GM23338 (cell line): ENCODE results near the gene LTBR. TPM values are rescaled to one million over a fixed set of nuclear protein-coding genes. Genes with fewer than 3 reads are reported as not detected.
A peak's percentile ranks its signal among the peaks of the same experiment; 100 is the strongest.

Source experiments
- ATAC-seq: fragments of 200-7000 bp; cut with Tn5 transposase; 3 replicates; pipeline ENCODE4 v1.9.1; 2020
- DNase-seq: peaks from one replicate; pipeline ENCODE4 v3.0.0-alpha.2; 2015; ENCODE audit warnings: low spot score
- H2AFZ ChIP-seq: fragments of 200-600 bp; sonication (generic); 2 replicates; pipeline ENCODE4 v1.8.0; 2016; ENCODE audit warnings: antibody characterized with exemption, mild to moderate bottlenecking, moderate library complexity
- H3F3A ChIP-seq: fragments of 200-600 bp; sonication (generic); replicated peaks from 2 replicates; pipeline ENCODE4 v1.8.0; 2017; ENCODE audit warnings: antibody characterized with exemption, mixed run types, low read depth
- H3K27ac ChIP-seq: fragments of 200-600 bp; sonication (generic); 2 replicates; pipeline ENCODE4 v1.6.1; 2016; ENCODE audit warnings: low read depth
- H3K27me3 ChIP-seq: fragments of 200-600 bp; sonication (generic); 2 replicates; pipeline ENCODE4 v1.8.0; 2016; ENCODE audit warnings: mild to moderate bottlenecking, mixed run types, moderate library complexity; ENCODE audit not compliant: insufficient read depth
- H3K36me3 ChIP-seq: fragments of 200-600 bp; sonication (generic); 2 replicates; pipeline ENCODE4 v1.8.0; 2016; ENCODE audit warnings: mild to moderate bottlenecking; ENCODE audit not compliant: insufficient read depth
- H3K4me1 ChIP-seq: fragments of 200-600 bp; sonication (generic); 2 replicates; pipeline ENCODE4 v1.8.0; 2016; ENCODE audit warnings: mild to moderate bottlenecking, moderate library complexity; ENCODE audit not compliant: insufficient read depth
- H3K4me2 ChIP-seq: fragments of 200-600 bp; sonication (generic); 2 replicates; pipeline ENCODE4 v1.7.1; 2017; ENCODE audit warnings: mixed run types
- H3K4me3 ChIP-seq: fragments of 200-600 bp; sonication (generic); 2 replicates; pipeline ENCODE4 v1.6.1; 2016; ENCODE audit warnings: mixed run types
- H3K79me2 ChIP-seq: fragments of 200-600 bp; sonication (generic); replicated peaks from 2 replicates; pipeline ENCODE4 v1.8.0; 2017; ENCODE audit warnings: mild to moderate bottlenecking; ENCODE audit not compliant: insufficient read depth
- H3K9me2 ChIP-seq: fragments of 200-600 bp; sonication (generic); 2 replicates; pipeline ENCODE4 v1.8.0; 2017; ENCODE audit not compliant: insufficient read depth
- H4K20me1 ChIP-seq: fragments of 200-600 bp; sonication (generic); replicated peaks from 2 replicates; pipeline ENCODE4 v1.8.0; 2017; ENCODE audit warnings: mild to moderate bottlenecking; ENCODE audit not compliant: insufficient read depth
- H3K27ac Mint-ChIP-seq: 2 replicates; pipeline ENCODE4 v1.8.0; 2020; ENCODE audit warnings: inconsistent platforms, mild to moderate bottlenecking, moderate library complexity, mixed read lengths
- H3K27me3 Mint-ChIP-seq: 3 replicates; pipeline ENCODE4 v1.8.0; 2022; ENCODE audit warnings: low read depth, mild to moderate bottlenecking, moderate library complexity, mixed read lengths, inconsistent platforms; ENCODE audit not compliant: insufficient read depth, poor library complexity
- H3K36me3 Mint-ChIP-seq: 3 replicates; pipeline ENCODE4 v1.8.0; 2021; ENCODE audit warnings: low read depth, mild to moderate bottlenecking, inconsistent platforms, moderate library complexity, mixed read lengths
- H3K4me1 Mint-ChIP-seq: 3 replicates; pipeline ENCODE4 v1.8.0; 2020; ENCODE audit warnings: mild to moderate bottlenecking, inconsistent platforms, mixed read lengths
- H3K4me3 Mint-ChIP-seq: 3 replicates; pipeline ENCODE4 v1.8.0; 2021; ENCODE audit warnings: moderate library complexity, mild to moderate bottlenecking, inconsistent platforms, mixed read lengths
- H3K9me3 Mint-ChIP-seq: 3 replicates; pipeline ENCODE4 v1.8.0; 2020; ENCODE audit warnings: moderate library complexity, mild to moderate bottlenecking, inconsistent platforms, mixed read lengths
- CREB1 ChIP-seq: fragments of 250-450 bp; sonication (Bioruptor Pico); IDR thresholded peaks from 2 replicates; pipeline ENCODE4 v1.5.0; 2020; ENCODE audit warnings: low read depth, mild to moderate bottlenecking, moderate library complexity
- EZH2 ChIP-seq: fragments of 200-600 bp; sonication (generic); IDR thresholded peaks from one replicate; pipeline ENCODE4 v1.8.0; 2017; ENCODE audit warnings: antibody characterized with exemption, mild to moderate bottlenecking, low read depth; ENCODE audit not compliant: unreplicated experiment
- EZH2phosphoT487 ChIP-seq: fragments of 200-600 bp; sonication (generic); IDR thresholded peaks from one replicate; pipeline ENCODE4 v1.8.1; 2018; ENCODE audit warnings: antibody characterized with exemption; ENCODE audit not compliant: unreplicated experiment
- NANOG ChIP-seq: IDR thresholded peaks from 2 replicates; pipeline ENCODE4 v1.6.1; 2016; ENCODE audit warnings: antibody characterized with exemption, borderline replicate concordance
- POLR2AphosphoS5 ChIP-seq: IDR thresholded peaks from 2 replicates; pipeline ENCODE4 v1.6.1; 2016; ENCODE audit warnings: antibody characterized with exemption, low read depth
- STAT1 ChIP-seq: IDR thresholded peaks from one replicate; pipeline ENCODE4 v1.6.1; 2016; ENCODE audit warnings: antibody characterized with exemption; ENCODE audit not compliant: unreplicated experiment
- ZNF114 ChIP-seq: fragments of 250-450 bp; sonication (Bioruptor Pico); IDR thresholded peaks from 2 replicates; pipeline ENCODE4 v1.5.0; 2020; ENCODE audit warnings: mild to moderate bottlenecking, moderate library complexity
- polyA plus RNA-seq: library from polyadenylated mRNA; unstranded; fragments of >200 nt; fragmentation: Nextera tagmentation; extraction: Ambion mirVana; gene quantifications from 2 replicates; pipeline ENCODE4 v1.2.1, GENCODE V29; 2016
- total RNA-seq: library from RNA; depleted of rRNA; stranded (reverse); fragments of >200 nt; shearing (Covaris generic); gene quantifications from 2 replicates; pipeline ENCODE4 v1.2.3, GENCODE V29; 2014
- TF ChIP-seq, protein P1 (sequence below): IDR thresholded peaks from one replicate; pipeline ENCODE4 v1.6.1; 2018; ENCODE audit warnings: antibody characterized with exemption; ENCODE audit not compliant: unreplicated experiment
- TF ChIP-seq, protein P2 (sequence below), 2 experiments: fragments of 200-600 bp in 1 of 2; sonication (generic) in 1 of 2; conservative IDR thresholded peaks; 2 replicates each; pipeline versions ENCODE4 v1.5.1 to v1.6.1; 2016 to 2017; ENCODE audit warnings: antibody characterized with exemption in 2 of 2, low read depth in 2 of 2, mild to moderate bottlenecking in 2 of 2, moderate library complexity in 1 of 2
- TF ChIP-seq, protein P3 (sequence below): fragments of 250-450 bp; sonication (Bioruptor Pico); IDR thresholded peaks from 2 replicates; pipeline ENCODE4 v1.5.0; 2020; ENCODE audit warnings: mild to moderate bottlenecking, moderate library complexity

Gene LTBR
- total and polyA plus RNA-seq, 2 experiments from 2014 or later, result 6.1 to 6.8 TPM

DNA sequence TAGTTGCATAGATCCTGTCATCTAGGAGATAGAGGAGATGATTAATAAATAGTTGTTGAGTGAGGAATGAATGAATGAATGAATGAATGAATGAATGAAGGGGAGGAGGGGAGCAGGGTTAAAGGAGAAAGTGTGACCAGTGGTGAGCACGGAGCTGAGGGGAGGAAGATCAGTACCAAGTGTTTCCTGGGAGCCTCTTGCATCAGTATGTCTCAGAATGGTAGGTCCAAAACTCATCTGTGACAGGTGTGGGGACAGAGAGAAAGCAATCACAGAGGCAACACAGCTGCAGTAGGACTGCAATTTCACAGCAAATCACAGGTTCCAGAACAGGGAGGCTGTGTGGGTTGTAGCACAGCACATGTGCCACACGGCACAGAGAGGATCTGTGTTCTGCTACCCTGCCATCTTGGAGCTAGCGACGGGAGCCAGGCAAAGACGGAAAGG, 27.6 kb upstream of the LTBR start:
- no peak for DNase-seq
- H3K27me3 Mint-ChIP-seq, result peaks cover 12% of the 10 kb centered on the region
- peaks cover 11% of the 10 kb centered on the region; the same call in 1 of the 2 replicates for H3F3A ChIP-seq
- no peak for ATAC-seq
- H3K79me2 ChIP-seq, result 0 out of 2 replicates have a peak, but pooled peaks cover 2% of the 10 kb centered on the region
- no peak overlapping the region for H3K4me2 ChIP-seq
- H3K4me1 ChIP-seq, result peaks cover 7% of the 10 kb centered on the region; the same call in 1 of the 2 replicates
- no peaks in the 10 kb centered on the region for H3K9me2 ChIP-seq
- peaks cover 74% of the 10 kb centered on the region for H3K36me3 Mint-ChIP-seq
- H3K27ac Mint-ChIP-seq, result peak overlapping the region; percentile 20; the same call in 1 of the 2 replicates
- peaks cover 20% of the 10 kb centered on the region for H3K4me1 Mint-ChIP-seq
- H3K4me3 Mint-ChIP-seq, result no peak overlapping the region
- no peaks in the 10 kb centered on the region for H3K27me3 ChIP-seq
- H3K36me3 ChIP-seq, result peaks cover 8% of the 10 kb centered on the region
- no peak overlapping the region for H3K4me3 ChIP-seq
- H2AFZ ChIP-seq, result no peak overlapping the region
- H4K20me1 ChIP-seq, result no peaks in the 10 kb centered on the region; the same call in 1 of the 2 replicates
- TF ChIP-seq EZH2phosphoT487, result no peak
- TF ChIP-seq NANOG, result no peak
- no peak for TF ChIP-seq STAT1
- TF ChIP-seq, protein P1, sequence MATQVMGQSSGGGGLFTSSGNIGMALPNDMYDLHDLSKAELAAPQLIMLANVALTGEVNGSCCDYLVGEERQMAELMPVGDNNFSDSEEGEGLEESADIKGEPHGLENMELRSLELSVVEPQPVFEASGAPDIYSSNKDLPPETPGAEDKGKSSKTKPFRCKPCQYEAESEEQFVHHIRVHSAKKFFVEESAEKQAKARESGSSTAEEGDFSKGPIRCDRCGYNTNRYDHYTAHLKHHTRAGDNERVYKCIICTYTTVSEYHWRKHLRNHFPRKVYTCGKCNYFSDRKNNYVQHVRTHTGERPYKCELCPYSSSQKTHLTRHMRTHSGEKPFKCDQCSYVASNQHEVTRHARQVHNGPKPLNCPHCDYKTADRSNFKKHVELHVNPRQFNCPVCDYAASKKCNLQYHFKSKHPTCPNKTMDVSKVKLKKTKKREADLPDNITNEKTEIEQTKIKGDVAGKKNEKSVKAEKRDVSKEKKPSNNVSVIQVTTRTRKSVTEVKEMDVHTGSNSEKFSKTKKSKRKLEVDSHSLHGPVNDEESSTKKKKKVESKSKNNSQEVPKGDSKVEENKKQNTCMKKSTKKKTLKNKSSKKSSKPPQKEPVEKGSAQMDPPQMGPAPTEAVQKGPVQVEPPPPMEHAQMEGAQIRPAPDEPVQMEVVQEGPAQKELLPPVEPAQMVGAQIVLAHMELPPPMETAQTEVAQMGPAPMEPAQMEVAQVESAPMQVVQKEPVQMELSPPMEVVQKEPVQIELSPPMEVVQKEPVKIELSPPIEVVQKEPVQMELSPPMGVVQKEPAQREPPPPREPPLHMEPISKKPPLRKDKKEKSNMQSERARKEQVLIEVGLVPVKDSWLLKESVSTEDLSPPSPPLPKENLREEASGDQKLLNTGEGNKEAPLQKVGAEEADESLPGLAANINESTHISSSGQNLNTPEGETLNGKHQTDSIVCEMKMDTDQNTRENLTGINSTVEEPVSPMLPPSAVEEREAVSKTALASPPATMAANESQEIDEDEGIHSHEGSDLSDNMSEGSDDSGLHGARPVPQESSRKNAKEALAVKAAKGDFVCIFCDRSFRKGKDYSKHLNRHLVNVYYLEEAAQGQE, result no peak
- no peak for TF ChIP-seq ZNF114 (CRISPR knock-in tag)
- no peak for TF ChIP-seq EZH2
- TF ChIP-seq, protein P2, sequence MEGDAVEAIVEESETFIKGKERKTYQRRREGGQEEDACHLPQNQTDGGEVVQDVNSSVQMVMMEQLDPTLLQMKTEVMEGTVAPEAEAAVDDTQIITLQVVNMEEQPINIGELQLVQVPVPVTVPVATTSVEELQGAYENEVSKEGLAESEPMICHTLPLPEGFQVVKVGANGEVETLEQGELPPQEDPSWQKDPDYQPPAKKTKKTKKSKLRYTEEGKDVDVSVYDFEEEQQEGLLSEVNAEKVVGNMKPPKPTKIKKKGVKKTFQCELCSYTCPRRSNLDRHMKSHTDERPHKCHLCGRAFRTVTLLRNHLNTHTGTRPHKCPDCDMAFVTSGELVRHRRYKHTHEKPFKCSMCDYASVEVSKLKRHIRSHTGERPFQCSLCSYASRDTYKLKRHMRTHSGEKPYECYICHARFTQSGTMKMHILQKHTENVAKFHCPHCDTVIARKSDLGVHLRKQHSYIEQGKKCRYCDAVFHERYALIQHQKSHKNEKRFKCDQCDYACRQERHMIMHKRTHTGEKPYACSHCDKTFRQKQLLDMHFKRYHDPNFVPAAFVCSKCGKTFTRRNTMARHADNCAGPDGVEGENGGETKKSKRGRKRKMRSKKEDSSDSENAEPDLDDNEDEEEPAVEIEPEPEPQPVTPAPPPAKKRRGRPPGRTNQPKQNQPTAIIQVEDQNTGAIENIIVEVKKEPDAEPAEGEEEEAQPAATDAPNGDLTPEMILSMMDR (conservative IDR thresholded peaks at IDR 0.05; ENCODE audit: low read depth in 2 of 2), result no peak
- no peaks in the 10 kb centered on the region for H3K9me3 Mint-ChIP-seq
- peak overlapping the region; percentile 63; the same call in 1 of the 2 replicates for H3K27ac ChIP-seq

DNA sequence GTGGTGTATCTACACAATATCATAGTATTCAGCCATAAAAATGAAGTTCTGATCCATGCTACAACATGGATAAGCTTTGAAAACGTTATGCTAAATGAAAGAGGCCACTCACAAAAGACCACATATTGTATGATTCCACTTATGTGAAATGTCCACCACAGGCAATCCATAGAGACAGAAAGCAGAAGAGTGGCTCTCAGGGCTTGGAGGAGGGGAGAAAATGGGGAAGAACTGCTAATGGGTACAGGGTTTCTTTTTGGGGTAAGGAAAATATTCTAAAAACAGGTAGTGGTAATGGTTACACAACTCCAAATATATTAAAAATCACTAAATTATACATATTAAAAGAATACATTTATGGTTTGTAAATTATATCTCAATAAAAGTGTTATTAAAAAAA, 25.1 kb upstream of the LTBR start:
- Histone ChIP-seq H3K4me3 (no peak overlapping the region), H2AFZ (no peak overlapping the region), H3K27ac (no peak overlapping the region), H3K4me2 (no peak overlapping the region), H3K36me3 (peaks cover 8% of the 10 kb centered on the region), H4K20me1 (no peaks in the 10 kb centered on the region; the same call in 1 of the 2 replicates), H3K9me2 (no peaks in the 10 kb centered on the region), H3K4me1 (peaks cover 7% of the 10 kb centered on the region; the same call in 1 of the 2 replicates), H3K79me2 (0 out of 2 replicates have a peak, but pooled peaks cover 5% of the 10 kb centered on the region), H3F3A (peaks cover 13% of the 10 kb centered on the region; the same call in 1 of the 2 replicates), H3K27me3 (no peaks in the 10 kb centered on the region)
- Mint-ChIP-seq H3K4me1 (peaks cover 21% of the 10 kb centered on the region), H3K27ac (no peak overlapping the region), H3K36me3 (peaks cover 69% of the 10 kb centered on the region), H3K9me3 (no peaks in the 10 kb centered on the region), H3K4me3 (no peak overlapping the region), H3K27me3 (peaks cover 11% of the 10 kb centered on the region)
- TF ChIP-seq CREB1 (CRISPR knock-in tag) (no peak), POLR2AphosphoS5 (no peak)
- TF ChIP-seq, protein P3, sequence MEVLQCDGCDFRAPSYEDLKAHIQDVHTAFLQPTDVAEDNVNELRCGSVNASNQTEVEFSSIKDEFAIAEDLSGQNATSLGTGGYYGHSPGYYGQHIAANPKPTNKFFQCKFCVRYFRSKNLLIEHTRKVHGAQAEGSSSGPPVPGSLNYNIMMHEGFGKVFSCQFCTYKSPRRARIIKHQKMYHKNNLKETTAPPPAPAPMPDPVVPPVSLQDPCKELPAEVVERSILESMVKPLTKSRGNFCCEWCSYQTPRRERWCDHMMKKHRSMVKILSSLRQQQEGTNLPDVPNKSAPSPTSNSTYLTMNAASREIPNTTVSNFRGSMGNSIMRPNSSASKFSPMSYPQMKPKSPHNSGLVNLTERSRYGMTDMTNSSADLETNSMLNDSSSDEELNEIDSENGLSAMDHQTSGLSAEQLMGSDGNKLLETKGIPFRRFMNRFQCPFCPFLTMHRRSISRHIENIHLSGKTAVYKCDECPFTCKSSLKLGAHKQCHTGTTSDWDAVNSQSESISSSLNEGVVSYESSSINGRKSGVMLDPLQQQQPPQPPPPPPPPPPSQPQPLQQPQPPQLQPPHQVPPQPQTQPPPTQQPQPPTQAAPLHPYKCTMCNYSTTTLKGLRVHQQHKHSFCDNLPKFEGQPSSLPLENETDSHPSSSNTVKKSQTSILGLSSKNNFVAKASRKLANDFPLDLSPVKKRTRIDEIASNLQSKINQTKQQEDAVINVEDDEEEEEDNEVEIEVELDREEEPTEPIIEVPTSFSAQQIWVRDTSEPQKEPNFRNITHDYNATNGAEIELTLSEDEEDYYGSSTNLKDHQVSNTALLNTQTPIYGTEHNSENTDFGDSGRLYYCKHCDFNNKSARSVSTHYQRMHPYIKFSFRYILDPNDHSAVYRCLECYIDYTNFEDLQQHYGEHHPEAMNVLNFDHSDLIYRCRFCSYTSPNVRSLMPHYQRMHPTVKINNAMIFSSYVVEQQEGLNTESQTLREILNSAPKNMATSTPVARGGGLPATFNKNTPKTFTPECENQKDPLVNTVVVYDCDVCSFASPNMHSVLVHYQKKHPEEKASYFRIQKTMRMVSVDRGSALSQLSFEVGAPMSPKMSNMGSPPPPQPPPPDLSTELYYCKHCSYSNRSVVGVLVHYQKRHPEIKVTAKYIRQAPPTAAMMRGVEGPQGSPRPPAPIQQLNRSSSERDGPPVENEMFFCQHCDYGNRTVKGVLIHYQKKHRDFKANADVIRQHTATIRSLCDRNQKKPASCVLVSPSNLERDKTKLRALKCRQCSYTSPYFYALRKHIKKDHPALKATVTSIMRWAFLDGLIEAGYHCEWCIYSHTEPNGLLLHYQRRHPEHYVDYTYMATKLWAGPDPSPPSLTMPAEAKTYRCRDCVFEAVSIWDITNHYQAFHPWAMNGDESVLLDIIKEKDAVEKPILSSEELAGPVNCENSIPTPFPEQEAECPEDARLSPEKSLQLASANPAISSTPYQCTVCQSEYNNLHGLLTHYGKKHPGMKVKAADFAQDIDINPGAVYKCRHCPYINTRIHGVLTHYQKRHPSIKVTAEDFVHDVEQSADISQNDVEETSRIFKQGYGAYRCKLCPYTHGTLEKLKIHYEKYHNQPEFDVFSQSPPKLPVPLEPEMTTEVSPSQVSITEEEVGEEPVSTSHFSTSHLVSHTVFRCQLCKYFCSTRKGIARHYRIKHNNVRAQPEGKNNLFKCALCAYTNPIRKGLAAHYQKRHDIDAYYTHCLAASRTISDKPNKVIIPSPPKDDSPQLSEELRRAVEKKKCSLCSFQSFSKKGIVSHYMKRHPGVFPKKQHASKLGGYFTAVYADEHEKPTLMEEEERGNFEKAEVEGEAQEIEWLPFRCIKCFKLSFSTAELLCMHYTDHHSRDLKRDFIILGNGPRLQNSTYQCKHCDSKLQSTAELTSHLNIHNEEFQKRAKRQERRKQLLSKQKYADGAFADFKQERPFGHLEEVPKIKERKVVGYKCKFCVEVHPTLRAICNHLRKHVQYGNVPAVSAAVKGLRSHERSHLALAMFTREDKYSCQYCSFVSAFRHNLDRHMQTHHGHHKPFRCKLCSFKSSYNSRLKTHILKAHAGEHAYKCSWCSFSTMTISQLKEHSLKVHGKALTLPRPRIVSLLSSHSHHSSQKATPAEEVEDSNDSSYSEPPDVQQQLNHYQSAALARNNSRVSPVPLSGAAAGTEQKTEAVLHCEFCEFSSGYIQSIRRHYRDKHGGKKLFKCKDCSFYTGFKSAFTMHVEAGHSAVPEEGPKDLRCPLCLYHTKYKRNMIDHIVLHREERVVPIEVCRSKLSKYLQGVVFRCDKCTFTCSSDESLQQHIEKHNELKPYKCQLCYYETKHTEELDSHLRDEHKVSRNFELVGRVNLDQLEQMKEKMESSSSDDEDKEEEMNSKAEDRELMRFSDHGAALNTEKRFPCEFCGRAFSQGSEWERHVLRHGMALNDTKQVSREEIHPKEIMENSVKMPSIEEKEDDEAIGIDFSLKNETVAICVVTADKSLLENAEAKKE, result no peak
- ATAC-seq, result no peak
- no peak for DNase-seq
